GM12878 (cell line): ENCODE data around the gene RADIL. TPM values are rescaled to one million over a fixed set of nuclear protein-coding genes. Genes with fewer than 3 reads are reported as not detected.

Experiments
- ATAC-seq: fragments of 200-7000 bp; cut with Tn5 transposase; 3 replicates; pipeline ENCODE4 v1.9.1; 2020; ENCODE audit warnings: mild to moderate bottlenecking, moderate library complexity
- BruUV-seq: library from RNA; stranded (reverse); fragments of 400-500 nt; replicated peaks from 2 replicates; lab custom pipeline; 2021; lab: Mats Ljungman, UMichigan
- CTCF ChIA-PET: fragments of 300-600 bp; sonication (Branson Sonifier 250); formaldehyde crosslinking; extraction: SDS; loops from one replicate; lab custom pipeline; 2021; ENCODE audit warnings: inconsistent platforms; lab: Yijun Ruan, JAX
- POLR2A ChIA-PET: fragments of 350-600 bp; formaldehyde crosslinking; extraction: SDS; loops from one replicate; lab custom pipeline; 2021; ENCODE audit warnings: inconsistent platforms; lab: Charles Lee
- RAD21 ChIA-PET: fragments of 300-600 bp; sonication (Branson Sonifier 250); formaldehyde crosslinking; loops from one replicate; lab custom pipeline; 2023; ENCODE audit warnings: antibody characterized with exemption; ENCODE audit not compliant: unreplicated experiment; lab: Charles Lee
- SMC1A ChIA-PET: fragments of 300-600 bp; sonication (Branson Sonifier 250); formaldehyde crosslinking; loops from one replicate; lab custom pipeline; 2023; ENCODE audit not compliant: unreplicated experiment, uncharacterized antibody; lab: Charles Lee
- DNase-seq: peaks from one replicate; pipeline ENCODE4 v3.0.0-alpha.2; 2011; ENCODE audit warnings: low read depth, low spot score
- FAIRE-seq: peaks from 3 replicates; lab custom pipeline; 2011; peaks lifted over from hg19 to GRCh38; lab: Jason Lieb, UNC
- H2AFZ ChIP-seq: 2 replicates; pipeline ENCODE4 v1.6.0; 2011; ENCODE audit warnings: low read depth, low read length, control low read depth; ENCODE audit not compliant: control insufficient read depth
- H3K27ac ChIP-seq: 2 replicates; pipeline ENCODE4 v1.5.1; 2011; ENCODE audit warnings: control low read depth; ENCODE audit not compliant: control insufficient read depth, insufficient read depth
- H3K27me3 ChIP-seq, 2 experiments: replicated peaks in 1 of 2; 2 replicates each; pipeline versions ENCODE4 v1.6.0 to v1.6.1; 2011; ENCODE audit warnings: low read length in 1 of 2; ENCODE audit not compliant: control insufficient read depth in 2 of 2, insufficient read depth in 2 of 2
- H3K36me3 ChIP-seq, 2 experiments: 2 replicates each; pipeline ENCODE4 v1.5.1; 2011; ENCODE audit warnings: low read length in 1 of 2; ENCODE audit not compliant: control insufficient read depth in 2 of 2, insufficient read depth in 2 of 2
- H3K4me1 ChIP-seq: 2 replicates; pipeline ENCODE4 v1.6.1; 2011; ENCODE audit warnings: mild to moderate bottlenecking, low read length, moderate library complexity, mixed read lengths; ENCODE audit not compliant: control insufficient read depth, insufficient read depth
- H3K4me2 ChIP-seq: 2 replicates; pipeline ENCODE4 v1.6.0; 2011; ENCODE audit warnings: control low read depth; ENCODE audit not compliant: control insufficient read depth, insufficient read depth
- H3K4me3 ChIP-seq: fragments of 200-600 bp; sonication (generic); 2 replicates; pipeline ENCODE4 v1.5.1; 2016
- H3K79me2 ChIP-seq: 2 replicates; pipeline ENCODE4 v1.6.0; 2011; ENCODE audit warnings: low read length; ENCODE audit not compliant: control insufficient read depth, insufficient read depth
- H3K9ac ChIP-seq: 2 replicates; pipeline ENCODE4 v1.8.0; 2011; ENCODE audit warnings: low read length, control low read depth, mixed read lengths; ENCODE audit not compliant: control insufficient read depth, insufficient read depth
- H3K9me3 ChIP-seq: replicated peaks from 3 replicates; pipeline ENCODE4 v1.5.1; 2011; ENCODE audit warnings: mild to moderate bottlenecking, low read length; ENCODE audit not compliant: control insufficient read depth, insufficient read depth
- H4K20me1 ChIP-seq: 2 replicates; pipeline ENCODE4 v1.6.0; 2011; ENCODE audit not compliant: control insufficient read depth, insufficient read depth
- BMI1 ChIP-seq: fragments of 450-650 bp; IDR thresholded peaks from 2 replicates; pipeline ENCODE4 v1.6.1; 2016; ENCODE audit warnings: mild to moderate bottlenecking, moderate library complexity, borderline replicate concordance
- CBX5 ChIP-seq: sonication (generic); IDR thresholded peaks from 2 replicates; pipeline ENCODE4 v1.6.1; 2016; ENCODE audit warnings: low read depth, moderate library complexity, mild to moderate bottlenecking, inconsistent platforms
- FOXK2 ChIP-seq: fragments of 450-650 bp; IDR thresholded peaks from 2 replicates; pipeline ENCODE4 v1.6.1; 2017; ENCODE audit warnings: mild to moderate bottlenecking, moderate library complexity
- NBN ChIP-seq: fragments of 450-650 bp; IDR thresholded peaks from 2 replicates; pipeline ENCODE4 v1.6.1; 2016
- NRF1 ChIP-seq: conservative IDR thresholded peaks from 2 replicates; pipeline ENCODE4 v1.6.1; 2011; ENCODE audit warnings: mild to moderate bottlenecking, low read depth, low read length, improper control_type of control experiment
- SIN3A ChIP-seq: IDR thresholded peaks from 2 replicates; pipeline ENCODE4 v1.6.1; 2012; ENCODE audit warnings: low read depth, low read length, improper control_type of control experiment
- TCF12 ChIP-seq: IDR thresholded peaks from 2 replicates; pipeline ENCODE4 v1.6.1; 2011; ENCODE audit warnings: low read depth, mild to moderate bottlenecking, low read length
- WGBS: methylation state at CpG from one replicate; pipeline ENCODE4 v1.1.6; 2016; ENCODE audit warnings: low lambda C conversion rate; ENCODE audit not compliant: insufficient replicate concordance, insufficient coverage; ENCODE audit errors: missing lambda C conversion rate; 5-methylcytosine and 5-hydroxymethylcytosine counted together
- in situ Hi-C: fragments of 300-500 bp; cut with MboI; formaldehyde crosslinking; loops from 9 replicates; pipeline ENCODE4 v1.14.3; 2018; ENCODE audit warnings: mixed read lengths
- intact Hi-C: fragments of 100-400 bp; cut with micrococcal nuclease; formaldehyde crosslinking; loops from one replicate; pipeline ENCODE4 v1.14.2; 2022; ENCODE audit not compliant: unreplicated experiment
- polyA plus RNA-seq, 11 experiments: library from polyadenylated mRNA; depleted of rRNA in 4 of 11; unstranded in 6 of 11; stranded (reverse) in 5 of 11; fragments of >200 nt; fragmentation: Nextera tagmentation in 4 of 11; fragmentation: Illumina TruSeq in 1 of 11; extraction: Ambion mirVana in 4 of 11; extraction: Trizol in 1 of 11; gene quantifications; 1 replicate in 1 of 11; 2 replicates in 10 of 11; pipeline versions ENCODE4 v1.2.1 to v1.2.3, GENCODE V29; 2011 to 2016; ENCODE audit warnings: inconsistent platforms in 2 of 11, missing spikeins in 2 of 11, low read depth in 1 of 11
- total RNA-seq, 4 experiments: library from RNA; depleted of rRNA in 3 of 4; stranded (reverse); fragments of >200 nt in 3 of 4; fragmentation: Illumina TruSeq in 1 of 4; extraction: Trizol in 1 of 4; gene quantifications; 2 replicates each; pipeline versions ENCODE4 v1.2.1 to v1.2.3, GENCODE V29; 2013 to 2021
- TF ChIP-seq, protein P1 (sequence below): fragments of 450-650 bp; IDR thresholded peaks from 2 replicates; pipeline ENCODE4 v1.6.1; 2018; ENCODE audit warnings: mild to moderate bottlenecking, low read depth, moderate library complexity; ENCODE audit not compliant: partially characterized antibody
- TF ChIP-seq, protein P2 (sequence below): fragments of 150-350 bp; IDR thresholded peaks from 2 replicates; pipeline ENCODE4 v1.6.1; 2016; ENCODE audit warnings: low read depth, low read length
- TF ChIP-seq, protein P3 (sequence below): fragments of 450-650 bp; conservative IDR thresholded peaks from 2 replicates; pipeline ENCODE4 v1.6.1; 2017; ENCODE audit warnings: mild to moderate bottlenecking, moderate library complexity
- TF ChIP-seq, protein P4 (sequence below): fragments of 450-650 bp; IDR thresholded peaks from 2 replicates; pipeline ENCODE4 v1.6.1; 2017; ENCODE audit warnings: borderline replicate concordance
- TF ChIP-seq, protein P5 (sequence below): IDR thresholded peaks from 2 replicates; pipeline ENCODE4 v1.6.1; 2011; ENCODE audit warnings: borderline replicate concordance, low read depth, mild to moderate bottlenecking, moderate library complexity, low read length; ENCODE audit not compliant: insufficient read depth, poor library complexity, severe bottlenecking

RADIL gene
- total and polyA plus RNA-seq, 10 of the 15 experiments (the other 5 are each of a cell fraction or from before 2014, with no cell fraction given) = 0.05 to 0.06 TPM; not detected in 8

DNA sequence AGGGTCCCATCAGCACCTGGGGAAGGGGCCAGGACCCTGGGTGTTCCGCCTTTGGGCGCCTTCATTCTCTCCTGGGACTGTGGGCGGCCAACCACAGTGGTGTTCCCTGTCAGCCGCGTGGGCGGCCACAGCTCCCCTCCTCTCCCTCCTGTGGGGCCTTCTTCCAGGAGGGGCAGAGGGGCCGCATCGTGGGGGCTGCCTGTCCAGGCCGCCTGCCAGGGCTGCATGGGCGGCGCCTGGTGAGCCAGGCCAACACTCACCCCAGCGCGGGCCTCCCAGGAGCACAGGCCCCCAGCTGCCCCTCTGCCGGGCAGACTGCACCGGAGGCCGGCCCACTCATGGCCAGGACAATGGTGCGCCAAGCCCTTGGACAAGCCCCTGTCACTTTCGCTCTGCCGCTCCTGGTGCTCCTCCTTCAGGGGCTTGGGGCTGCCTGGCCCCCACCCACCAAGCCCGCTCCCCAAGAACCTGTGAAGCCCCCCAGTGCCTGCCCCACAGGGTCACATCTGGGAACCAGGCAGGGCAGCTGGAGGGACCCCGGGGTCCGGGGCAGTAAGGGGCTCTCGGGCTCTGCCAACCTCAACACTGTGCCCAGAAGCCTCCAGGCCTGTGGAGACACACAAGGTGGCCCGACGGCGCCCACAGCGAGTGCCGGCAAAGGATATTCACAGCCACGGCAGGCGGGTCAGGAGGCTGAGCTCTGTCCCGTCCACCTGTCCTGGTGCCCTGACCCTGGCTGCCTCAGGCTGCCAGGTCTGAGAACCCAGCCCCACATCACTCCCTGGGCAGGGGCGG is 65.3 kb downstream of the RADIL start:
- DNase-seq (no peak), ATAC-seq (no peak), FAIRE-seq (no peak)
- RAD21 ChIA-PET = no interaction called here
- POLR2A ChIA-PET = no interaction called here
- no peaks in the 10 kb centered on the region for H3K79me2 ChIP-seq
- WGBS = 56% methylated on average over 32 of the region's 32 CpGs
- H3K4me1 ChIP-seq = no peaks in the 10 kb centered on the region
- H3K4me3 ChIP-seq = no peak overlapping the region
- SMC1A ChIA-PET = no interaction called here
- CTCF ChIA-PET = no interaction called here
- no peak overlapping the region for H3K4me2 ChIP-seq
- no peak overlapping the region for H2AFZ ChIP-seq
- H3K9me3 ChIP-seq = no peaks in the 10 kb centered on the region; the same call in 2 of the 3 replicates
- BruUV-seq = no TSS peak
- H3K27ac ChIP-seq = no peak overlapping the region
- in situ Hi-C loops = no loop called here
- H3K9ac ChIP-seq = no peak overlapping the region
- H4K20me1 ChIP-seq = no peaks in the 10 kb centered on the region
- H3K36me3 ChIP-seq = no peaks in the 10 kb centered on the region
- intact Hi-C loops = no loop called here
- no peaks in the 10 kb centered on the region for H3K27me3 ChIP-seq
- no peak for TF ChIP-seq FOXK2
- TF ChIP-seq NBN = no peak
- no peak for TF ChIP-seq SIN3A
- no peak for TF ChIP-seq BMI1
- TF ChIP-seq, protein P1, sequence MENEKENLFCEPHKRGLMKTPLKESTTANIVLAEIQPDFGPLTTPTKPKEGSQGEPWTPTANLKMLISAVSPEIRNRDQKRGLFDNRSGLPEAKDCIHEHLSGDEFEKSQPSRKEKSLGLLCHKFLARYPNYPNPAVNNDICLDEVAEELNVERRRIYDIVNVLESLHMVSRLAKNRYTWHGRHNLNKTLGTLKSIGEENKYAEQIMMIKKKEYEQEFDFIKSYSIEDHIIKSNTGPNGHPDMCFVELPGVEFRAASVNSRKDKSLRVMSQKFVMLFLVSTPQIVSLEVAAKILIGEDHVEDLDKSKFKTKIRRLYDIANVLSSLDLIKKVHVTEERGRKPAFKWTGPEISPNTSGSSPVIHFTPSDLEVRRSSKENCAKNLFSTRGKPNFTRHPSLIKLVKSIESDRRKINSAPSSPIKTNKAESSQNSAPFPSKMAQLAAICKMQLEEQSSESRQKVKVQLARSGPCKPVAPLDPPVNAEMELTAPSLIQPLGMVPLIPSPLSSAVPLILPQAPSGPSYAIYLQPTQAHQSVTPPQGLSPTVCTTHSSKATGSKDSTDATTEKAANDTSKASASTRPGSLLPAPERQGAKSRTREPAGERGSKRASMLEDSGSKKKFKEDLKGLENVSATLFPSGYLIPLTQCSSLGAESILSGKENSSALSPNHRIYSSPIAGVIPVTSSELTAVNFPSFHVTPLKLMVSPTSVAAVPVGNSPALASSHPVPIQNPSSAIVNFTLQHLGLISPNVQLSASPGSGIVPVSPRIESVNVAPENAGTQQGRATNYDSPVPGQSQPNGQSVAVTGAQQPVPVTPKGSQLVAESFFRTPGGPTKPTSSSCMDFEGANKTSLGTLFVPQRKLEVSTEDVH = no peak
- TF ChIP-seq, protein P2, sequence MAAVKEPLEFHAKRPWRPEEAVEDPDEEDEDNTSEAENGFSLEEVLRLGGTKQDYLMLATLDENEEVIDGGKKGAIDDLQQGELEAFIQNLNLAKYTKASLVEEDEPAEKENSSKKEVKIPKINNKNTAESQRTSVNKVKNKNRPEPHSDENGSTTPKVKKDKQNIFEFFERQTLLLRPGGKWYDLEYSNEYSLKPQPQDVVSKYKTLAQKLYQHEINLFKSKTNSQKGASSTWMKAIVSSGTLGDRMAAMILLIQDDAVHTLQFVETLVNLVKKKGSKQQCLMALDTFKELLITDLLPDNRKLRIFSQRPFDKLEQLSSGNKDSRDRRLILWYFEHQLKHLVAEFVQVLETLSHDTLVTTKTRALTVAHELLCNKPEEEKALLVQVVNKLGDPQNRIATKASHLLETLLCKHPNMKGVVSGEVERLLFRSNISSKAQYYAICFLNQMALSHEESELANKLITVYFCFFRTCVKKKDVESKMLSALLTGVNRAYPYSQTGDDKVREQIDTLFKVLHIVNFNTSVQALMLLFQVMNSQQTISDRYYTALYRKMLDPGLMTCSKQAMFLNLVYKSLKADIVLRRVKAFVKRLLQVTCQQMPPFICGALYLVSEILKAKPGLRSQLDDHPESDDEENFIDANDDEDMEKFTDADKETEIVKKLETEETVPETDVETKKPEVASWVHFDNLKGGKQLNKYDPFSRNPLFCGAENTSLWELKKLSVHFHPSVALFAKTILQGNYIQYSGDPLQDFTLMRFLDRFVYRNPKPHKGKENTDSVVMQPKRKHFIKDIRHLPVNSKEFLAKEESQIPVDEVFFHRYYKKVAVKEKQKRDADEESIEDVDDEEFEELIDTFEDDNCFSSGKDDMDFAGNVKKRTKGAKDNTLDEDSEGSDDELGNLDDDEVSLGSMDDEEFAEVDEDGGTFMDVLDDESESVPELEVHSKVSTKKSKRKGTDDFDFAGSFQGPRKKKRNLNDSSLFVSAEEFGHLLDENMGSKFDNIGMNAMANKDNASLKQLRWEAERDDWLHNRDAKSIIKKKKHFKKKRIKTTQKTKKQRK = no peak
- TF ChIP-seq, protein P3, sequence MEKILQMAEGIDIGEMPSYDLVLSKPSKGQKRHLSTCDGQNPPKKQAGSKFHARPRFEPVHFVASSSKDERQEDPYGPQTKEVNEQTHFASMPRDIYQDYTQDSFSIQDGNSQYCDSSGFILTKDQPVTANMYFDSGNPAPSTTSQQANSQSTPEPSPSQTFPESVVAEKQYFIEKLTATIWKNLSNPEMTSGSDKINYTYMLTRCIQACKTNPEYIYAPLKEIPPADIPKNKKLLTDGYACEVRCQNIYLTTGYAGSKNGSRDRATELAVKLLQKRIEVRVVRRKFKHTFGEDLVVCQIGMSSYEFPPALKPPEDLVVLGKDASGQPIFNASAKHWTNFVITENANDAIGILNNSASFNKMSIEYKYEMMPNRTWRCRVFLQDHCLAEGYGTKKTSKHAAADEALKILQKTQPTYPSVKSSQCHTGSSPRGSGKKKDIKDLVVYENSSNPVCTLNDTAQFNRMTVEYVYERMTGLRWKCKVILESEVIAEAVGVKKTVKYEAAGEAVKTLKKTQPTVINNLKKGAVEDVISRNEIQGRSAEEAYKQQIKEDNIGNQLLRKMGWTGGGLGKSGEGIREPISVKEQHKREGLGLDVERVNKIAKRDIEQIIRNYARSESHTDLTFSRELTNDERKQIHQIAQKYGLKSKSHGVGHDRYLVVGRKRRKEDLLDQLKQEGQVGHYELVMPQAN = no peak
- TF ChIP-seq NRF1 = no peak
- TF ChIP-seq TCF12 = no peak
- TF ChIP-seq, protein P4, sequence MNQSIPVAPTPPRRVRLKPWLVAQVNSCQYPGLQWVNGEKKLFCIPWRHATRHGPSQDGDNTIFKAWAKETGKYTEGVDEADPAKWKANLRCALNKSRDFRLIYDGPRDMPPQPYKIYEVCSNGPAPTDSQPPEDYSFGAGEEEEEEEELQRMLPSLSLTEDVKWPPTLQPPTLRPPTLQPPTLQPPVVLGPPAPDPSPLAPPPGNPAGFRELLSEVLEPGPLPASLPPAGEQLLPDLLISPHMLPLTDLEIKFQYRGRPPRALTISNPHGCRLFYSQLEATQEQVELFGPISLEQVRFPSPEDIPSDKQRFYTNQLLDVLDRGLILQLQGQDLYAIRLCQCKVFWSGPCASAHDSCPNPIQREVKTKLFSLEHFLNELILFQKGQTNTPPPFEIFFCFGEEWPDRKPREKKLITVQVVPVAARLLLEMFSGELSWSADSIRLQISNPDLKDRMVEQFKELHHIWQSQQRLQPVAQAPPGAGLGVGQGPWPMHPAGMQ = no peak
- TF ChIP-seq, protein P5, sequence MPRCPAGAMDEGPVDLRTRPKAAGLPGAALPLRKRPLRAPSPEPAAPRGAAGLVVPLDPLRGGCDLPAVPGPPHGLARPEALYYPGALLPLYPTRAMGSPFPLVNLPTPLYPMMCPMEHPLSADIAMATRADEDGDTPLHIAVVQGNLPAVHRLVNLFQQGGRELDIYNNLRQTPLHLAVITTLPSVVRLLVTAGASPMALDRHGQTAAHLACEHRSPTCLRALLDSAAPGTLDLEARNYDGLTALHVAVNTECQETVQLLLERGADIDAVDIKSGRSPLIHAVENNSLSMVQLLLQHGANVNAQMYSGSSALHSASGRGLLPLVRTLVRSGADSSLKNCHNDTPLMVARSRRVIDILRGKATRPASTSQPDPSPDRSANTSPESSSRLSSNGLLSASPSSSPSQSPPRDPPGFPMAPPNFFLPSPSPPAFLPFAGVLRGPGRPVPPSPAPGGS = no peak
- TF ChIP-seq CBX5 = no peak
